Upper lobe of left lung (tissue), 6 donors: ENCODE data around the gene FBXL19. TPM values are rescaled to one million over a fixed set of nuclear protein-coding genes. Genes with fewer than 3 reads are reported as not detected.
A peak's percentile ranks its signal among the peaks of the same experiment; 100 is the strongest.
"Not testable (repeated sequence)": the region's sequence is repeated elsewhere in the genome, so short reads cannot be mapped to it uniquely, and the experiment has no call there.

ENCODE experiments used
- ATAC-seq, 2 donors: fragments of 200-7000 bp; cut with Tn5 transposase; one replicate each; pipeline ENCODE4 v1.9.1; 2022; ENCODE audit warnings: mild to moderate bottlenecking in 2 of 2, moderate library complexity in 2 of 2; ENCODE audit not compliant: low FRiP score in 2 of 2
- DNase-seq, 2 donors: peaks; one replicate each; pipeline ENCODE4 v3.0.0-alpha.2; 2019 to 2020
- H3K27ac ChIP-seq, 4 donors: fragments of 200-600 bp; sonication (generic); one replicate each; pipeline ENCODE4 v1.5.1; 2016 to 2019
- H3K27me3 ChIP-seq, 4 donors: fragments of 200-600 bp; sonication (generic); one replicate each; pipeline ENCODE4 v1.5.1; 2017 to 2019
- H3K36me3 ChIP-seq, 4 donors: fragments of 200-600 bp; sonication (generic); one replicate each; pipeline ENCODE4 v1.5.1; 2016 to 2019
- H3K4me1 ChIP-seq, 4 donors: fragments of 200-600 bp; sonication (generic); one replicate each; pipeline ENCODE4 v1.5.1; 2018 to 2019
- H3K4me3 ChIP-seq, 4 donors: fragments of 200-600 bp; sonication (generic); one replicate each; pipeline ENCODE4 v1.5.1; 2017 to 2019; ENCODE audit warnings: mild to moderate bottlenecking in 2 of 4, moderate library complexity in 1 of 4
- H3K9me3 ChIP-seq, 4 donors: fragments of 200-600 bp; sonication (generic); one replicate each; pipeline ENCODE4 v1.5.1; 2018 to 2019
- CTCF ChIP-seq, 6 experiments: fragments of 450-650 bp in 4 of 6; fragments of 200-600 bp in 2 of 6; sonication (generic) in 2 of 6; IDR thresholded peaks; one replicate each; pipeline ENCODE4 v1.5.1; 2016 to 2019; ENCODE audit warnings: antibody characterized with exemption in 6 of 6
- EP300 ChIP-seq, 4 donors: sonication (generic); formaldehyde crosslinking; IDR thresholded peaks; one replicate each; pipeline ENCODE4 v1.5.1; 2017; ENCODE audit warnings: antibody characterized with exemption in 4 of 4, control low read depth in 2 of 4
- POLR2A ChIP-seq, 4 donors: fragments of 450-650 bp; IDR thresholded peaks; one replicate each; pipeline ENCODE4 v1.5.1; 2016 to 2017; ENCODE audit warnings: antibody characterized with exemption in 4 of 4, mild to moderate bottlenecking in 2 of 4
- POLR2AphosphoS5 ChIP-seq, 2 donors: sonication (generic); formaldehyde crosslinking; IDR thresholded peaks; one replicate each; pipeline ENCODE4 v1.5.1; 2017; ENCODE audit warnings: antibody characterized with exemption in 2 of 2
- WGBS, 2 donors: methylation state at CpG; one replicate each; pipeline ENCODE4 v1.1.5; 2017 to 2018; 5-methylcytosine and 5-hydroxymethylcytosine counted together
- total RNA-seq, 6 donors: library from RNA; depleted of rRNA in 4 of 6; stranded (reverse); fragments of >200 nt in 4 of 6; gene quantifications; one replicate each; pipeline versions ENCODE4 v1.1.0 to v1.2.1, GENCODE V29; 2016 to 2021
- donor health status: DM: no; HTN: no; CAD: no; lungs with moderate emphysema.
- donor health status: DM: no; HTN: yes; CAD: no; lungs with severe emphysema.

The FBXL19 gene
- total RNA-seq, 6 donors from 2014 or later = 7.3 to 40.9 (median 15.5) TPM

DNA sequence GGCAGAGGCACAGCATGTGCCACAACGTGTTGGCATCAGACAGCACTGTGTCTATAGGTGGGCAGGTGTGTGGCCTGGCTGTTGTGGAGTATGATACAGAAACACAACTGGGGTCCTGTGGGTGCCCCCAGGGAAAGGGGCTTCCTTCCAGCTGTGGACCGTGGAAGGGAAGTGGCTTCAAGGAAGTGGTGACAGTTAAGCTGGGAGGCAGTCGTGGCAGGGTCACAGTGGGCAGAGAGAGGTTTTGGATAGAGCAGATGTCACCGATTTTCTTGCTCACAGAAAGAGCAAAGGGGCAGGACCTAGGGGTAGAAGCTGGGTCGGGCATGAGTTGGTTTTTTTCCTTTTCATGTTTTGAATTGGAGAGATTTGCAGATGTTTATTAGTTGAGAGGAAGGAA, 14.3 kb downstream of the FBXL19 start:
- no peak overlapping the region for H3K27ac ChIP-seq
- TF ChIP-seq EP300 (IDR thresholded peaks at IDR 0.05) (no peak), CTCF (IDR thresholded peaks at IDR 0.05) (no peak), POLR2AphosphoS5 (IDR thresholded peaks at IDR 0.05) (no peak), POLR2A (IDR thresholded peaks at IDR 0.05) (no peak)
- WGBS, 2 donors = 36 to 43% methylated on average over 5 of the region's 5 CpGs

GRCh38 chr16:30939571-30939970, 16.2 kb downstream of the FBXL19 start:
- peaks cover 0 to 29% (median 6%) of the 10 kb centered on the region in 4 donors for H3K36me3 ChIP-seq
- H3K9me3 ChIP-seq, H3K4me3 ChIP-seq, ATAC-seq, H3K27me3 ChIP-seq, H3K27ac ChIP-seq, DNase-seq: not testable (repeated sequence)
- WGBS, 2 donors = 96% methylated on average over 8 of the region's 8 CpGs
- peaks cover 5 to 21% (median 8%) of the 10 kb centered on the region in 4 donors for H3K4me1 ChIP-seq

More for the DNA sequence above, 14.3 kb downstream of the FBXL19 start:
- H3K4me3 ChIP-seq = no peak overlapping the region
- peaks cover 0 to 20% (median 9%) of the 10 kb centered on the region in 4 donors for H3K36me3 ChIP-seq
- H3K9me3 ChIP-seq = no peaks in the 10 kb centered on the region
- DNase-seq (no peak), ATAC-seq (no peak)
- H3K4me1 ChIP-seq = peaks cover 5 to 21% (median 8%) of the 10 kb centered on the region in 4 donors
- H3K27me3 ChIP-seq = no peaks in the 10 kb centered on the region

GRCh38 chr16:30941600-30942425, 18.4 kb downstream of the FBXL19 start:
- H3K4me1 ChIP-seq = peaks cover 5 to 21% (median 8%) of the 10 kb centered on the region in 4 donors
- DNase-seq = peak; percentile 87 to 94
- peaks cover 0 to 28% (median 4%) of the 10 kb centered on the region in 4 donors for H3K36me3 ChIP-seq
- ATAC-seq = peak; percentile 97
- peak overlapping the region in 1 of 4 donors; percentile 15 for H3K4me3 ChIP-seq
- no peaks in the 10 kb centered on the region for H3K27me3 ChIP-seq
- no peak for TF ChIP-seq POLR2A (IDR thresholded peaks at IDR 0.05)
- TF ChIP-seq EP300 (IDR thresholded peaks at IDR 0.05) = no peak
- TF ChIP-seq CTCF (IDR thresholded peaks at IDR 0.05) = peak; percentile 86 to 96 (median 92)
- TF ChIP-seq POLR2AphosphoS5 (IDR thresholded peaks at IDR 0.05) = peak in 1 of 2 donors; percentile 5
- no peaks in the 10 kb centered on the region for H3K9me3 ChIP-seq
- WGBS, 2 donors = 26 to 86% methylated on average over 2 to 15 of the region's 15 CpGs
- H3K27ac ChIP-seq = peak overlapping the region in 3 of 4 donors; percentile 5 to 58 (median 40)

GRCh38 chr16:30942426-30942806, 19.0 kb downstream of the FBXL19 start:
- peaks cover 0 to 26% (median 2%) of the 10 kb centered on the region in 4 donors for H3K36me3 ChIP-seq
- DNase-seq = no peak
- TF ChIP-seq POLR2A (IDR thresholded peaks at IDR 0.05) = no peak
- no peak for ATAC-seq
- peak overlapping the region in 1 of 4 donors; percentile 15 for H3K4me3 ChIP-seq
- peak overlapping the region in 3 of 4 donors; percentile 5 to 58 (median 40) for H3K27ac ChIP-seq
- no peaks in the 10 kb centered on the region for H3K27me3 ChIP-seq
- H3K4me1 ChIP-seq = peaks cover 5 to 20% (median 8%) of the 10 kb centered on the region in 4 donors
- 71 to 82% methylated on average over 1 to 4 of the region's 4 CpGs for WGBS, 2 donors
- H3K9me3 ChIP-seq = no peaks in the 10 kb centered on the region

- Histone ChIP-seq H3K4me3 (no peak overlapping the region), H3K27me3 (no peaks in the 10 kb centered on the region), H3K9me3 (no peaks in the 10 kb centered on the region), H3K27ac (no peak overlapping the region), H3K36me3 (peaks cover 0 to 26% (median 2%) of the 10 kb centered on the region in 4 donors), H3K4me1 (peaks cover 12 to 23% (median 13%) of the 10 kb centered on the region in 4 donors)
- DNase-seq (no peak), ATAC-seq (no peak)
- TF ChIP-seq CTCF (IDR thresholded peaks at IDR 0.05) (no peak), POLR2A (IDR thresholded peaks at IDR 0.05) (no peak)
Observed at GRCh38 chr16:30944352-30944751, 21.0 kb downstream of the FBXL19 start.
